Epithelial cell of esophagus (primary cell): ENCODE measurements around the gene PEX11A.

Experiments
- DNase-seq: peaks from one replicate; pipeline ENCODE4 v3.0.0; 2010; ENCODE audit warnings: low read depth
- H3K4me3 ChIP-seq: 2 replicates; pipeline ENCODE4 v1.5.1; 2011; ENCODE audit warnings: mild to moderate bottlenecking, low read length, control low read depth
- CTCF ChIP-seq: IDR thresholded peaks from 2 replicates; pipeline ENCODE4 v1.5.1; 2011; ENCODE audit warnings: low read depth, mild to moderate bottlenecking, low read length, control low read depth, inconsistent platforms; ENCODE audit not compliant: insufficient read depth; ENCODE audit errors: missing control alignments

PEX11A gene

GRCh38 chr15:89679212-89679611 lies 11.3 kb downstream of the PEX11A start, which contains the start of gene PLIN1:
TSS of gene PLIN1 (minus strand) at chr15:89679367. CDS start at chr15:89677489, 1,878 bp downstream.
- DNase-seq = no peak
- H3K4me3 ChIP-seq = no peak within 1 kb of the TSS
- TF ChIP-seq CTCF = no peak

- H3K4me3 ChIP-seq = no peak overlapping the region
- TF ChIP-seq CTCF = no peak
- no peak for DNase-seq
Measured at GRCh38 chr15:89677381-89677780, 13.2 kb downstream of the PEX11A start.

GRCh38 chr15:89675606-89676005 lies 14.9 kb downstream of the PEX11A start:
- no peak overlapping the region for H3K4me3 ChIP-seq
- no peak for DNase-seq
- TF ChIP-seq CTCF = no peak

GRCh38 chr15:89674526-89674925 lies 16.0 kb downstream of the PEX11A start:
- DNase-seq = no peak
- no peak overlapping the region for H3K4me3 ChIP-seq
- TF ChIP-seq CTCF = no peak

GRCh38 chr15:89673165-89673512 lies 17.4 kb downstream of the PEX11A start:
- peak; percentile 19 for TF ChIP-seq CTCF
- H3K4me3 ChIP-seq = no peak overlapping the region
- no peak for DNase-seq

- no peak overlapping the region for H3K4me3 ChIP-seq
- no peak for TF ChIP-seq CTCF
- no peak for DNase-seq
Measured at GRCh38 chr15:89672221-89673164, 18.1 kb downstream of the PEX11A start.

GRCh38 chr15:89671687-89672086 lies 18.9 kb downstream of the PEX11A start:
- DNase-seq = peak; percentile 19
- no peak overlapping the region for H3K4me3 ChIP-seq
- TF ChIP-seq CTCF = no peak
